Brain microvascular endothelial cell (primary cell): ENCODE data around the gene VAC14.

Source experiments
- DNase-seq: peaks from one replicate; pipeline ENCODE4 v3.0.0-alpha.2; 2020
- H3K27ac ChIP-seq: fragments of 250-450 bp; sonication (Bioruptor Pico); 2 replicates; pipeline ENCODE4 v1.5.1; 2020; ENCODE audit warnings: mild to moderate bottlenecking, moderate library complexity
- H3K27me3 ChIP-seq: fragments of 250-450 bp; sonication (Bioruptor Pico); replicated peaks from 2 replicates; pipeline ENCODE4 v1.5.1; 2020; ENCODE audit warnings: mild to moderate bottlenecking
- H3K36me3 ChIP-seq: fragments of 250-450 bp; sonication (Bioruptor Pico); replicated peaks from 2 replicates; pipeline ENCODE4 v1.5.1; 2020; ENCODE audit warnings: mild to moderate bottlenecking
- H3K4me3 ChIP-seq: 2 replicates; pipeline ENCODE4 v1.5.1; 2011; ENCODE audit warnings: low read depth, mild to moderate bottlenecking, control low read depth, low read length, moderate library complexity
- CTCF ChIP-seq: IDR thresholded peaks from 2 replicates; pipeline ENCODE4 v1.5.1; 2011; ENCODE audit warnings: low read depth, mild to moderate bottlenecking, moderate library complexity, low read length, control low read depth, inconsistent platforms; ENCODE audit errors: missing control alignments
- in situ Hi-C: cut with HindIII; loops from 2 replicates; pipeline ENCODE4 v1.10.0; 2017; ENCODE audit warnings: low sequenced_read_pairs, low pct_ligation_motif_present

The VAC14 gene

GRCh38 chr16:70796301-70796700 is 4.7 kb downstream of the VAC14 start:
- no peak for DNase-seq
- H3K4me3 ChIP-seq: no peak overlapping the region
- peaks cover 5% of the 10 kb centered on the region for H3K36me3 ChIP-seq
- H3K27me3 ChIP-seq: no peaks in the 10 kb centered on the region
- no peak overlapping the region for H3K27ac ChIP-seq
- in situ Hi-C loops: no loop called here
- no peak for TF ChIP-seq CTCF

GRCh38 chr16:70795296-70795912 is 5.6 kb downstream of the VAC14 start:
- H3K4me3 ChIP-seq: no peak overlapping the region
- H3K27me3 ChIP-seq: no peaks in the 10 kb centered on the region
- H3K36me3 ChIP-seq: peaks cover 2% of the 10 kb centered on the region
- DNase-seq: no peak
- in situ Hi-C loops: no loop called here
- TF ChIP-seq CTCF: no peak
- no peak overlapping the region for H3K27ac ChIP-seq

GRCh38 chr16:70793851-70794502 is 7.0 kb downstream of the VAC14 start:
- no peak overlapping the region for H3K4me3 ChIP-seq
- in situ Hi-C loops: no loop called here
- no peaks in the 10 kb centered on the region for H3K27me3 ChIP-seq
- TF ChIP-seq CTCF: no peak
- H3K36me3 ChIP-seq: peaks cover 2% of the 10 kb centered on the region
- H3K27ac ChIP-seq: no peak overlapping the region
- DNase-seq: no peak

- DNase-seq: no peak
- Histone ChIP-seq H3K27ac (no peak overlapping the region), H3K4me3 (no peak overlapping the region), H3K27me3 (no peaks in the 10 kb centered on the region), H3K36me3 (peaks cover 2% of the 10 kb centered on the region)
- TF ChIP-seq CTCF: no peak
- in situ Hi-C loops: no loop called here
Observed at GRCh38 chr16:70790815-70791214, 10.1 kb downstream of the VAC14 start.

- no peak overlapping the region for H3K27ac ChIP-seq
- H3K27me3 ChIP-seq: no peaks in the 10 kb centered on the region
- peaks cover 9% of the 10 kb centered on the region for H3K36me3 ChIP-seq
- no peak for TF ChIP-seq CTCF
- in situ Hi-C loops: no loop called here
- H3K4me3 ChIP-seq: no peak overlapping the region
- no peak for DNase-seq
Observed at GRCh38 chr16:70789595-70790447, 11.1 kb downstream of the VAC14 start.
